HG03565 (cell line): Measurements from ENCODE around the gene FASTK.

ENCODE experiments used
- ATAC-seq: cut with Tn5 transposase; IDR thresholded peaks from one replicate; pipeline ENCODE4 v1.9.1; 2021; ENCODE audit warnings: mild to moderate bottlenecking, moderate library complexity; ENCODE audit not compliant: unreplicated experiment

Gene FASTK

DNA sequence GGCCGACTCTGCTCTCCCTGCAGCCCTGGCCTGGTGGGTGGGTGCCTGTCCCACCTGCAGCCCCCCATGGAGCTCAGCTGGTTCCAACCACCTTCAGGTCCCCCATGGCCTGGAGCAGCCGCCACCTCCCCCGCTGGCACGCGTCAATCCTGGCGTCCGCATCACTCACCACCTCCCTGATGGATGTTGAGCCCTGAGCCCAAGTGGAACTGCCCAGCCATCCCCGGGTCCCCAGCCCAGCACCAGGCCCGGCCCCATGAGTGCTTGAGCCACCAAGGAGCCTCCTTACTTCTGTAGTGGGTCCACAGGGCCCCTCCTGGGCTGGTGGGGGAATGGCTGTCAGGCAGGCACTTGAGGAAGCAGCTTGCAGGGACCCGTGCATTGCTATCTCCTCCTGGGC, 20.3 kb upstream of the FASTK start:
- ATAC-seq: no peak

GRCh38 chr7:151099486-151100211, 19.0 kb upstream of the FASTK start:
- no peak for ATAC-seq

- no peak for ATAC-seq
These were observed 15.3 kb upstream of the FASTK start for GRCh38 chr7:151095828-151096475.

DNA sequence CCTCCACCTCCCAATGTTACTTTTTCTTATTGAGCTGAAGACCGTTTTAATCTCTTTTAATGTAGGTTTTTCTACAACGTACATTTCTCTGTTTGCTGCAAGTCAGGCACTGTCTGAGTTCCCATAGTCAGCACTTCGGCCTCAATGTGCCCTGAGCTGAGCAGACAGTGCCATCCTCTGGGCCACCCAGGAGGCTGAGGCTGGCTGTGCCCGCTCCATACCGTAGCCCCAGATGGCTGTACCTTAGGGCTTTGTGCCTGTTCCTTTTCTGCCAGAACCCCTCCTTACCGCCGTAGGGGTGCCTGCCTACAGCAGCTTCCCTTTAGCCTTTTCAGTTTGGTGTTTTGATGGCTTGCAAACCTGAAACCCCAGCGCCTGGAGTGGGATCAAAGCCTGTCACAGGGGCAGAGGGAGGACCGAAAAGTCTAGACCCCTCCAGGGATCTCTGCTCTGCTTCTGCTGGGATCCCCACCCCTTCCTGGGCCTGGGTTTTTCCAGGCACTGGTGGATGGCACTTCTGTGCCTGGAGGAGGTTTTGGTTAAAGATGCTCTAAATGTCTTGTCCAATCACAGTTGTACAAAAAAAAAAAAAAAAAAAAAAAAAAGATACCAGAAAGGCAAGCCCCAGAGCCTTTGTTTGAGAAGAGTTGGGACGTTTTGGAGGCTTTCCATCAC, 14.7 kb upstream of the FASTK start:
- ATAC-seq: no peak

DNA sequence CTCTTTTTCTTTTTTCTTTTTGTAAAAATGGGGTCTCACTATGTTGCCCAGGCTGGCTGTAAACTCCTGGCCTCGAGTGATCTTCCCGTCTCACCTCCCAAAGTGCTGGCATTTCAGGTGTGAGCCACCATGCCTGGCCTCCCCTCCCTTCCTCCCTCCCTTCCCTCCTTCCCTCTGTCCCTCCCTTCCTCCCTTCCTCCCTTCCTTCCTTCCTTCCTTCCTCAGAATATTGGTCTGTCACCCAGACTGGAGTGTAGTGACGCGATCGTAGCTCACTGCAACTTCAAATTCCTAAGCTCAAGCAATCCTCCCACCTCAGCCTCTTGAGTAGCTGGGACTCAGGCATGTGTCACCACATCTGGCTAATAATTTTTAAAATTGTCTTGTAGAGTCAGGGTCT, 14.1 kb upstream of the FASTK start:
- ATAC-seq: no peak

DNA sequence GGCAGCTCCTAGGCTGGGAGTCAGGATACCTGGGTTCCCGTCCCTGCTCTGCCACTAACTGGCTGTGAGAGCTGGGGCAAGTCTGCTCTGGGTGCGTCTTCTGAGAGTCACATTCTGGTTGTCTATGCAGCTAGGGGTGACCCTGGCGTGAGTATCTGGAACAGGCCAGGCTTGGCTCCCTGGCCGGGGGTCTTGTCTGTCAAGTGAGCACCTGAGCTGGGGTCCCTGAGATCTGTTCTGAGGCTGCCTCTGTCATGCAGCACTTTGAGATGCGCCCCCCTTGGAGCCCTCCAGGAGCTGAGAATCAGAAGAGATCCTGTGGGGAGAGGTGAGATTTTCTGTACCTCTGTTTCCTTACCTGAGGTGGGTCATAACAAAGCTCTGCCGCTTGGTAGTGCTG, 13.1 kb upstream of the FASTK start:
- no peak for ATAC-seq

DNA sequence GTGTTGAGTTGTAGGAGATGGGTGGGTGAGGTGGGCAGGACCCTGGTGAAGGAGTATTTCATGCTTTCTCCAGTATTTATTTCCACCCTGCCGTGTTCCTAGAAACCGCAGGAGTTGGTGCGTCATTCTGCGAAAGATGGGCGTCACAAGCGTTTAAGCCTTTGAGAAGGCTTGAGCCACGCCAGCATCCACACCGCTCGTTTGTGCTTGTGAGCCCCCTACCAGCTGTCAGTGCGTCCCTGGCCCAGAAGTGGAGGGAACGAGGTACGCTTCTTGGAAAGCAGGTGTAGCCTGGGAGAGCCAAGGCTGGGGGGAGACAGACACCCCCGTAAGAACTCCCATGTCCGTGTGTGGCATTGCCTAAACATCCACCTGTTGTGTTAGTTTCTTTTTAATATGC, 11.4 kb upstream of the FASTK start:
- ATAC-seq: no peak

DNA sequence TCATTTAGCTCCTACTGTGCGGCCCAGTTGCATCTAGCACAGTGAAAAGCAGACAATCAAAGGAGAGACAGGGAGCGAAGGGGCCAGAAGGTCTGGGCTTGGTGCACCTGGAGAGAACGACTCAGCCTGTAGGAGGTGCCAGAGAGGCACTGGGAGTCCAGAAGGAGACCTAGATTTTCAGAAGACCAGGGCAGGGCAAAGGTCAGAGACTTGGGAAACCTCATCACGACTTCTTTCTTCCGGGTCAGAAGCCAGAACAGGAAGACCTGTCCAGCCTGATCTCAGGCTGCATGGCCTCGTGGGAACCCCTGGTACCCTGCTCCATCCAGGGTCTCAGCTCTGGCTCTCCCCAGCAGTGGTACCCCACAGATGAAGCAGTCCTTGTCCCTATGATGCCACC, 10.8 kb upstream of the FASTK start:
- ATAC-seq: no peak

- no peak for ATAC-seq
These were observed 10.4 kb upstream of the FASTK start for GRCh38 chr7:151091003-151091402.

DNA sequence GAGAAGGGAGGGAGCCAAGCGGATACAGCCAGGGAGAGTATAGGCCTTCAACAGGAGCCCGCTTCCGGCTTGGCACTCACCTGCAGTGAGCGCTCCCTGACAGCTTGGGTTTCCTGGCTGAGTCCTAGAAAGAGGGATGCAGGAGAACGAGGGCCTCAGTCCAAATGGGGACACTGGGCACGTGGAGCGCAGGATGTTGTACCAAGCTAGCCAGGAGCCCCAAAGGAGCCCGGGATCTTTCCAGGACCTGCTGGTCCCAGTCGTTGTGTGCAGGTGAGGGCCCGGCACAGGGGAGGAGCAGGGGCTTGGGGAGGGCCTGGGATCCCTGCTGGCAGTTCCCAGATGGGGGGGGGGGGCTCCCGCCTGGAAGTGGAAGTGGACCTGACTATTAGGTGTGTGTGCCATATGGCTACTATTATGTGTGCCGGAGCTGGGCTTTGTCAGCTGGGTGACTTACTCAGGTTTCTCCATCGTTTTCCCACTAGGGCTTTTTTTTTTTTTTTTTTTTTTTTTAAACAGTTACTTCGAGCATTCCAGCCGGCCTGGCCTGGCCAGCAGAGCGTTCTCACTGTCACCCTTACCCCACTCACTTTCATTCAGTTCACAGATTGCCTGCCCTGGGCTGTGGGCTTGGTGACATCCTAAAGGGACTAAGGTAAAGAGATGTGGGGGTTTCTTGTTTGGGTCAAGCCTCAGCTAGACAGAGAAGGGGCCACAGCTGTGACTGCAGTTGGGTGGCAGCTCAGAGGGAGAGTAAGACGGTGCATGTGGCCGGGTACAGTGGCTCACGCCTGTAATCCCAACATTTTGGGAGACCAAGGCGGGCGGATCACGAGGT, 9.5 kb upstream of the FASTK start:
- no peak for ATAC-seq

- no peak for ATAC-seq
These were observed 8.5 kb upstream of the FASTK start for GRCh38 chr7:151088856-151089699.

DNA sequence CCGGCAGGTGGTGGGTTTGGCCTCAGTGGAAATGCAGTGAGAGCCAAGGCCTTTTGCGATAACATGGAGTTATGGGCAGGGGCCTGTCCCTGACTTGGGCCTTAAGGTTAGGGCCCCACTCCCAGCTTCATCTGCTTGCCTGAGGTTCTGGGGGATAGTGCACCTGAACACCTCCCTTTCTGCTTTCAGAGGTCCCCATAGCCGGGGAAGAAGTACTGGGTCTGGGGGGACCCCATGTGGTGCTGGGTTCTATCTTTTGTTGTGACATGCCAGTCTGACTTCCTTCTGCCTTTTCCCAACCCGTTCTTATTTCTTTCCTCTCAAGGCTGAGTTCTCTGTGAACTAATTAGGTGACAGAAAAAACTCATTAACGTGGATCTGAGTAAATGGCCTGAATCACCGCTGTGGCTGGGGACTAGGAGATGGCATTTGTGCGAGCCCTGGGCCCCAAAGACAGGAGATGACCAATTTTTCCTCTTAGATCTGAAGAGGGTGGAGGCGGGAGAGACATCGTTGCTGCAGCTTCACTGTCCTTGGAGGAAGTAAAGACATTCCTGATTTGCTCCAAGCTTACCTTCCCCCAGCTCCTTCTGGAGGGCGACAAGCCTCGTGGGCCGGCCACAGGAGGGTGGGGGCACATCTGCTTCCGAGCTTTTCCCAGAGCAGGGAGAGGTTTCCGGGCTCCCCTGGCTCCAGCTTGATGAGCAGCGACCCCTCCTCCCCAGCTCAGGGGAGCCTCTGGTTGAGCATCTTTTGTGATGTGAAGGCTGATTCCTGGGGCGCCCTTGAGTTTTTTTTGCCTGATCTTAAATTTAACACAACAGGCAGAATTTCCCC, 7.6 kb upstream of the FASTK start:
- ATAC-seq: no peak

DNA sequence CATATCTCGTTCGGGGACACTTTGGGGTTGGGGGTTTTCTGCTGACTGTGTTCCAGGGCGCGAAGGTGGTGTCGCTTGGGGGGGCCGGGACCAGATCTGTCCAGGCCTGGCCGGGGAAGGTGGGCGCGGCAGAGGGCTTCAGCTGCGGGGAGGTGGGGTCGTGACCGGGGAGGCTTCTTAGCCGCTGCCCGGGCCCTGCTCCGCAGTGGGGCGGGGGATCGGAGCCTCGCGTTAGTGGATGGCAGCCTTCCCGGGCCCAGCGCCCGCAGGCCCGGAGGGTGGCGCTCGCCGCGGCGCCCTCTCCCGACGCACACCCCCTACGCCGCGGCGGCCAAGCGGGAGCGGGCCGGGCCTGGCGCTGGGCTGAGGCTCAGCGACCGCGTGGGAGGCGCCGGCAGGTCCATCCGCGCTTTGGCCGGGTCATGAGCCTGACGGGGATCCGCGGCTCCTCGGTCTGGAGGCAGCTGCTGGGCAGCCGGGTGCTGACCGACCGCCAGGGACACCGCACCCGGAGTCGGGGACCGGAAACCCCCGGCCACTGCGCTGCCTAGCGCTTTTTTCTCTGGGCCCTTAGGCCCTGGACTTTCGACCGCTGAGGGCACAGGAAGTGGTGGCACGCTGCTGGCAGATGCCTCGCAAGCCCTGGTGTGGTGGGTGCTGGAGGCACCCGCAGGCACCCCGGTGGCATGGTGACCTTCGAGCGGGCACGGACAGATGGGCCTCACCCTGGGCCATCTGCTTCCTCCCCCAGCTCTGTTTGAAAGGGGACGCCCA, 6.8 kb upstream of the FASTK start:
- no peak for ATAC-seq

- no peak for ATAC-seq
These were observed 6.2 kb upstream of the FASTK start for GRCh38 chr7:151086802-151087244.

- peak; percentile 29 for ATAC-seq
These were observed 5.3 kb upstream of the FASTK start, which contains the start of gene AGAP3 for GRCh38 chr7:151085691-151086620. TSS of gene AGAP3 (plus strand) at chr7:151086475. CDS start at chr7:151086742, 267 bp downstream.

GRCh38 chr7:151085329-151085690, 4.7 kb upstream of the FASTK start:
- no peak for ATAC-seq

- no peak for ATAC-seq
These were observed 3.2 kb upstream of the FASTK start for GRCh38 chr7:151083824-151084160.
